H9 (cell line): Measurements from ENCODE around the gene GPHN. TPM values are rescaled to one million over a fixed set of nuclear protein-coding genes. Genes with fewer than 3 reads are reported as not detected.

ENCODE experiments used
- DNase-seq: peaks from one replicate; pipeline ENCODE4 v3.0.0-alpha.2; 2017
- H2AFZ ChIP-seq: one replicate; pipeline ENCODE4 v1.6.1; 2013; ENCODE audit warnings: mild to moderate bottlenecking, low read length, control low read depth, moderate library complexity
- H2AK5ac ChIP-seq: 2 replicates; pipeline ENCODE4 v1.6.1; 2013; ENCODE audit warnings: low read length, control low read depth, mixed read lengths; ENCODE audit not compliant: insufficient read length
- H2BK120ac ChIP-seq: one replicate; pipeline ENCODE4 v1.6.1; 2013; ENCODE audit warnings: low read depth, mild to moderate bottlenecking, low read length, control low read depth, inconsistent platforms; ENCODE audit not compliant: poor library complexity, severe bottlenecking
- H2BK12ac ChIP-seq: 2 replicates; pipeline ENCODE4 v1.6.1; 2013; ENCODE audit warnings: low read length, control low read depth, mixed read lengths, low read depth; ENCODE audit not compliant: insufficient read length
- H2BK15ac ChIP-seq: 2 replicates; pipeline ENCODE4 v1.6.1; 2013; ENCODE audit warnings: low read depth, low read length, control low read depth
- H2BK20ac ChIP-seq: one replicate; pipeline ENCODE4 v1.6.1; 2013; ENCODE audit warnings: low read depth, mild to moderate bottlenecking, low read length, control low read depth, inconsistent platforms; ENCODE audit not compliant: poor library complexity, severe bottlenecking
- H2BK5ac ChIP-seq: 2 replicates; pipeline ENCODE4 v1.6.1; 2013; ENCODE audit warnings: low read length, control low read depth, mixed read lengths; ENCODE audit not compliant: insufficient read length
- H3K14ac ChIP-seq: 2 replicates; pipeline ENCODE4 v1.6.1; 2013; ENCODE audit warnings: low read length, control low read depth; ENCODE audit not compliant: insufficient read depth
- H3K18ac ChIP-seq: 2 replicates; pipeline ENCODE4 v1.6.1; 2013; ENCODE audit warnings: low read depth, mild to moderate bottlenecking, mixed read lengths, low read length, control low read depth; ENCODE audit not compliant: insufficient read length
- H3K23ac ChIP-seq: 2 replicates; pipeline ENCODE4 v1.6.1; 2013; ENCODE audit warnings: low read length, control low read depth, mixed read lengths, low read depth; ENCODE audit not compliant: insufficient read length
- H3K23me2 ChIP-seq: 2 replicates; pipeline ENCODE4 v1.6.1; 2013; ENCODE audit warnings: low read depth, mild to moderate bottlenecking, mixed read lengths, low read length, control low read depth; ENCODE audit not compliant: insufficient read length, poor library complexity, severe bottlenecking
- H3K27ac ChIP-seq: 2 replicates; pipeline ENCODE4 v1.5.1; 2013; ENCODE audit warnings: low read length, control low read depth, mixed read lengths, low read depth; ENCODE audit not compliant: insufficient read length
- H3K27me3 ChIP-seq: 2 replicates; pipeline ENCODE4 v1.6.1; 2013; ENCODE audit warnings: low read length, control low read depth, inconsistent platforms; ENCODE audit not compliant: insufficient read depth
- H3K4ac ChIP-seq: 2 replicates; pipeline ENCODE4 v1.6.1; 2013; ENCODE audit warnings: low read depth, mild to moderate bottlenecking, control low read depth, inconsistent platforms, low read length, moderate library complexity
- H3K4me1 ChIP-seq: 2 replicates; pipeline ENCODE4 v1.6.1; 2013; ENCODE audit warnings: low read length, control low read depth, inconsistent platforms; ENCODE audit not compliant: insufficient read depth
- H3K4me2 ChIP-seq: 2 replicates; pipeline ENCODE4 v1.6.1; 2013; ENCODE audit warnings: low read length, control low read depth, mixed read lengths; ENCODE audit not compliant: insufficient read length, insufficient read depth
- H3K56ac ChIP-seq: 2 replicates; pipeline ENCODE4 v1.6.1; 2013; ENCODE audit warnings: low read depth, mild to moderate bottlenecking, mixed read lengths, low read length, control low read depth; ENCODE audit not compliant: insufficient read length
- H3K79me1 ChIP-seq: 2 replicates; pipeline ENCODE4 v1.6.1; 2013; ENCODE audit warnings: low read depth, mild to moderate bottlenecking, moderate library complexity, low read length, control low read depth, inconsistent platforms; ENCODE audit not compliant: insufficient read depth, poor library complexity, severe bottlenecking
- H3K79me2 ChIP-seq: 2 replicates; pipeline ENCODE4 v1.6.1; 2013; ENCODE audit warnings: low read length, control low read depth, inconsistent platforms; ENCODE audit not compliant: insufficient read depth
- H3K9ac ChIP-seq: 2 replicates; pipeline ENCODE4 v1.6.1; 2013; ENCODE audit warnings: low read length, control low read depth, mixed read lengths; ENCODE audit not compliant: insufficient read length; ENCODE audit errors: extremely low read depth
- H3K9me3 ChIP-seq: one replicate; pipeline ENCODE4 v1.6.1; 2013; ENCODE audit warnings: low read depth, low read length, inconsistent platforms; ENCODE audit not compliant: control insufficient read depth
- H3T11ph ChIP-seq: one replicate; pipeline ENCODE4 v1.6.1; 2013; ENCODE audit warnings: mild to moderate bottlenecking, low read length, control low read depth, inconsistent platforms
- H4K20me1 ChIP-seq: one replicate; pipeline ENCODE4 v1.6.1; 2013; ENCODE audit not compliant: control insufficient read depth, insufficient read length, insufficient read depth
- H4K5ac ChIP-seq: 2 replicates; pipeline ENCODE4 v1.6.1; 2013; ENCODE audit warnings: low read depth, mild to moderate bottlenecking, mixed read lengths, low read length, control low read depth; ENCODE audit not compliant: insufficient read length
- H4K8ac ChIP-seq: replicated peaks from 2 replicates; pipeline ENCODE4 v1.6.1; 2013; ENCODE audit warnings: low read length, control low read depth, mixed read lengths, low read depth; ENCODE audit not compliant: insufficient read length
- H4K91ac ChIP-seq: 2 replicates; pipeline ENCODE4 v1.6.1; 2013; ENCODE audit warnings: low read depth, mild to moderate bottlenecking, moderate library complexity, mixed read lengths, low read length, control low read depth; ENCODE audit not compliant: insufficient read length
- H3K27ac Mint-ChIP-seq, 3 experiments: 2 replicates in 2 of 3; 3 replicates in 1 of 3; pipeline ENCODE4 v1.8.0; 2020 to 2021; ENCODE audit warnings: mixed read lengths in 3 of 3, mild to moderate bottlenecking in 1 of 3, moderate library complexity in 1 of 3
- H3K27me3 Mint-ChIP-seq: 2 replicates; pipeline ENCODE4 v1.8.0; 2021; ENCODE audit warnings: low read depth, mild to moderate bottlenecking, moderate library complexity, mixed read lengths
- H3K36me3 Mint-ChIP-seq, 3 experiments: 2 replicates in 2 of 3; 3 replicates in 1 of 3; pipeline ENCODE4 v1.8.0; 2020 to 2021; ENCODE audit warnings: low read depth in 3 of 3, mixed read lengths in 3 of 3; ENCODE audit not compliant: insufficient read depth in 1 of 3
- H3K4me1 Mint-ChIP-seq, 2 experiments: 2 replicates each; pipeline ENCODE4 v1.8.0; 2020; ENCODE audit warnings: mixed read lengths in 2 of 2
- H3K4me3 Mint-ChIP-seq, 2 experiments: 2 replicates in 1 of 2; 3 replicates in 1 of 2; pipeline ENCODE4 v1.8.0; 2020 to 2021; ENCODE audit warnings: mild to moderate bottlenecking in 2 of 2, mixed read lengths in 2 of 2, moderate library complexity in 1 of 2
- H3K9me3 Mint-ChIP-seq, 2 experiments: 2 replicates in 1 of 2; 3 replicates in 1 of 2; pipeline ENCODE4 v1.8.0; 2020; ENCODE audit warnings: mild to moderate bottlenecking in 2 of 2, mixed read lengths in 2 of 2, moderate library complexity in 1 of 2
- CTCF ChIP-seq: fragments of 200-600 bp; sonication (generic); conservative IDR thresholded peaks from 3 replicates; pipeline ENCODE4 v1.8.0; 2021; ENCODE audit warnings: antibody characterized with exemption, mild to moderate bottlenecking
- total RNA-seq: library from RNA; stranded (reverse); gene quantifications from 2 replicates; pipeline ENCODE4 v1.2.1, GENCODE V29; 2021

The GPHN gene
- total RNA-seq, 1 experiment from 2014 or later, result 16.1 TPM

GRCh38 chr14:66974397-66975025 is 466.6 kb downstream of the GPHN start:
- H3K23ac ChIP-seq, result no peak overlapping the region
- H4K91ac ChIP-seq, result no peak overlapping the region
- H3K4me1 ChIP-seq, result no peaks in the 10 kb centered on the region
- no peak overlapping the region for H3T11ph ChIP-seq
- no peak overlapping the region for H2BK20ac ChIP-seq
- H3K9me3 ChIP-seq, result no peaks in the 10 kb centered on the region
- no peaks in the 10 kb centered on the region for H3K9me3 Mint-ChIP-seq
- H3K4me2 ChIP-seq, result no peak overlapping the region
- no peaks in the 10 kb centered on the region for H3K36me3 Mint-ChIP-seq
- no peak overlapping the region for H3K14ac ChIP-seq
- H3K23me2 ChIP-seq, result no peaks in the 10 kb centered on the region
- no peak for TF ChIP-seq CTCF
- no peak overlapping the region for H4K5ac ChIP-seq
- H3K27ac ChIP-seq, result no peak overlapping the region
- H3K27ac Mint-ChIP-seq, result no peak overlapping the region
- H2AFZ ChIP-seq, result no peak overlapping the region
- H3K27me3 ChIP-seq, result no peaks in the 10 kb centered on the region
- H2AK5ac ChIP-seq, result no peak overlapping the region
- H4K8ac ChIP-seq, result no peak overlapping the region
- H2BK120ac ChIP-seq, result no peak overlapping the region
- H3K9ac ChIP-seq, result no peak overlapping the region
- H3K79me1 ChIP-seq, result no peaks in the 10 kb centered on the region
- H3K18ac ChIP-seq, result no peak overlapping the region
- no peak for DNase-seq
- H4K20me1 ChIP-seq, result no peaks in the 10 kb centered on the region
- no peaks in the 10 kb centered on the region for H3K4me1 Mint-ChIP-seq
- H3K4me3 Mint-ChIP-seq, result no peak overlapping the region
- H2BK12ac ChIP-seq, result no peak overlapping the region
- no peaks in the 10 kb centered on the region for H3K27me3 Mint-ChIP-seq
- no peak overlapping the region for H3K4ac ChIP-seq
- H3K56ac ChIP-seq, result no peak overlapping the region
- no peaks in the 10 kb centered on the region for H3K79me2 ChIP-seq
- H2BK5ac ChIP-seq, result no peak overlapping the region
- no peak overlapping the region for H2BK15ac ChIP-seq
